ENCODE measurements around the gene MCUR1.

MCUR1 gene

DNA sequence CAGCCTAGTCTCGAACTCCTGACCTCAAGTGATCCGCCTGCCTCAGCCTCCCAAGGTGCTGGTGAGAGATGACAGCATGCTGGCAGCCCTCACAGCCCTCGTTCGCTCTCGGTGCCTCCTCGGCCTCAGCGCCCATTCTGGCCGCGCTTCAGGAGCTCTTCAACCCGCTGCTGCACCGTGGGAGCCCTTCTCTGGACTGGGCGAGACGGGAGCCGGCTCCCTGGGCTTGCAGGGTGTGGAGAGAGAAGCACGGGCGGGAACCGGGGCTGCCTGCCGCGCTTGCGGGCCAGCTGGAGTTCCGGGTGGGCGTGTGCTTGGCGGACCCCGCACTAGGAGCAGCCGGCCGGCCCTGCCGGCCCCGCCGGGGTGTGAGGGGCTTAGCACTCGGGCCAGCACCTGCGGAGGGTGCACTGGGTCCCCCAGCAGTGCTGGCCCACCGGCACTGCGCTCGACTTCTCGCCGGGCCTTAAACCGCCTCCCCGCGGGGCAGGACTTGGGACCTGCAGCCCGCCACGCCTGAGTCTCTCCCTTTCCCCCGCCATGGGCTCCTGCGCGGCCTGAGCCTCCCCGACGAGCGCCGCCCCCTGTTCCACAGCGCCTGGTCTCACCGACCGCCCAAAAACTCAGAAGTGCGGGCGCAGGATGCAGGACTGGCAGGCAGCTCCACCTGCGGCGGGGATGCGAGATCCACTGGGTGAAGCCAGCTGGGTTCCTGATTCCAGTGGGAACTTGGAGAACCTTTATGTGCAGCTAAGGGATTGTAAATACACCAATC, 71.2 kb downstream of the MCUR1 start:
- DNase-seq (ENCODE audit: low read depth in 2 of 2, low spot score in 1 of 2): no peak

DNA sequence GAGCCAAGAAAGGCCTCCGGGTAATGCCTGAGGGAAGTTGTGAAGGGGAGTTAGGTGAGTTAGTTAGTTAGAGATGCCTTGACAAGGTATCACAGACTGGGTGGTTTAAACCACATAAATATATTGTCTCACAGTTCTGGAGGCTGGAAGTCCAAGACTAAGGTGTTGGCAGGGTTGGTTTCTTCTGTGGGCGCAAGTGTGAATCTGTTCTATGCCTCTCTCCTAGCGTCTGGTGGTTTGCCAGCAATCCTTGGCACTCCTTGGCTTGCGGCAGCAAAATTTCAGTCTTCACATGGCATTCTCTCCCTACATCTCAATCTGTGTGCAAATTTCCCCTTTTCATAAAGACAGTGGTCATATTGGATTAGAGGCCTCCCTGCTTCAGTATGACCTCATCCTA, 73.0 kb downstream of the MCUR1 start:
- DNase-seq (ENCODE audit: low read depth in 2 of 2, low spot score in 1 of 2): no peak

Data from stimulated activated CD8-positive, alpha-beta memory T cell treated with anti-CD3 and anti-CD28 coated beads, Interleukin-4, amount 100 ng/mL, for 4 hours (primary cell).